Heart left ventricle (tissue), 13 donors: Measurements from ENCODE around the gene CDRT4.

Experiments used
- CTCF ChIP-seq, 12 donors: fragments of 200-600 bp; sonication (generic) in 4 of 12; IDR thresholded peaks; one replicate each; pipeline versions ENCODE4 v1.5.0 to v1.8.0; 2018 to 2022; ENCODE audit warnings: antibody characterized with exemption in 12 of 12, mild to moderate bottlenecking in 5 of 12
- POLR2A ChIP-seq, 2 donors: fragments of 450-650 bp; IDR thresholded peaks; one replicate each; pipeline ENCODE4 v1.6.1; 2017; ENCODE audit warnings: antibody characterized with exemption in 2 of 2, mild to moderate bottlenecking in 2 of 2, moderate library complexity in 2 of 2
- donor health status: ischemic (EF 13 %, LVEDD 7.1; RV severe dilation, severe dysfunction).
- donor health status: DM: no; HTN: yes; CAD: no.
- donor health status: DM: no; HTN: no; CAD: no.
- donor health status: ischemic (EF 25% LVEDD 6.9; RV normal size, moderate dysfunction).
- donor health status: ischemic (EF 25% LVEDD 5.7; RV mildly dilated, moderate dysfunction).
- donor health status: ischemic (EF 35%, LVEDD 5.7; RV mildly dilated, moderate dysfunction).
- donor health status: nonischemic (EF 11% LVEDD 7.7; RV severe dilation, severe dysfunction).
- donor health status: DM: yes; HTN: yes; CAD: no.
- donor health status: PGD.
- donor health status: ischemic (EF 29% LVEDD 5.4; RV normal size, mild dysfunction).
- donor health status: nonischemic (EF 23%, LVEDD 6.1; RV moderate dilation, normal function).

GRCh38 chr17:15494821-15495220 is 27.4 kb upstream of the CDRT4 start:
- TF ChIP-seq POLR2A (IDR thresholded peaks at IDR 0.05) (no peak), CTCF (IDR thresholded peaks at IDR 0.05) (no peak)
